NCI-H748 (cell line): ENCODE results near the gene KCNS1.

Source experiments
- DNase-seq: peaks from one replicate; lab custom pipeline; 2025; ENCODE audit not compliant: unreplicated experiment; lab: John Stamatoyannopoulos, UW

The KCNS1 gene

GRCh38 chr20:45109634-45110033, 8.7 kb upstream of the KCNS1 start:
- DNase-seq = no peak

GRCh38 chr20:45105317-45105716, 4.4 kb upstream of the KCNS1 start:
- no peak for DNase-seq

GRCh38 chr20:45104786-45105185, 3.9 kb upstream of the KCNS1 start:
- no peak for DNase-seq

- no peak for DNase-seq
Measured at GRCh38 chr20:45103072-45103471, 2.1 kb upstream of the KCNS1 start.

GRCh38 chr20:45101333-45101850, 465 bp upstream of the KCNS1 start:
- no peak for DNase-seq

GRCh38 chr20:45098103-45098773, 2.7 kb downstream of the KCNS1 start:
- no peak for DNase-seq

GRCh38 chr20:45097485-45098102, 3.3 kb downstream of the KCNS1 start:
- no peak for DNase-seq

GRCh38 chr20:45096781-45097180, 4.1 kb downstream of the KCNS1 start:
- DNase-seq = no peak

GRCh38 chr20:45095805-45096238, 5.1 kb downstream of the KCNS1 start:
- DNase-seq = peak; percentile 2

GRCh38 chr20:45094864-45095574, 5.9 kb downstream of the KCNS1 start:
- DNase-seq = no peak

- no peak for DNase-seq
Measured at GRCh38 chr20:45094201-45094600, 6.7 kb downstream of the KCNS1 start.

GRCh38 chr20:45092898-45093297, 8.0 kb downstream of the KCNS1 start:
- no peak for DNase-seq

- no peak for DNase-seq
Measured at GRCh38 chr20:45091366-45091765, 9.6 kb downstream of the KCNS1 start.

- no peak for DNase-seq
Measured at GRCh38 chr20:45090481-45090880, 10.4 kb downstream of the KCNS1 start.

GRCh38 chr20:45088247-45088646, 12.7 kb downstream of the KCNS1 start:
- no peak for DNase-seq

- no peak for DNase-seq
Measured at GRCh38 chr20:45087814-45088213, 13.1 kb downstream of the KCNS1 start.

GRCh38 chr20:45087097-45087790, 13.7 kb downstream of the KCNS1 start:
- no peak for DNase-seq

- no peak for DNase-seq
Measured at GRCh38 chr20:45085867-45086266, 15.1 kb downstream of the KCNS1 start.

- no peak for DNase-seq
Measured at GRCh38 chr20:45085289-45085688, 15.6 kb downstream of the KCNS1 start.

- DNase-seq = no peak
Measured at GRCh38 chr20:45083127-45083526, 17.8 kb downstream of the KCNS1 start.

GRCh38 chr20:45082468-45082867, 18.5 kb downstream of the KCNS1 start:
- no peak for DNase-seq
